Mesendoderm (in vitro differentiated cells): ENCODE measurements around the gene HOXA10.

Experiments
- DNase-seq: peaks from one replicate; pipeline ENCODE4 v3.0.0; 2013
- H2AK5ac ChIP-seq: 2 replicates; pipeline ENCODE4 v1.6.1; 2013; ENCODE audit warnings: low read length, inconsistent platforms
- H2BK120ac ChIP-seq: 2 replicates; pipeline ENCODE4 v1.6.1; 2013; ENCODE audit warnings: low read depth, mild to moderate bottlenecking, low read length, moderate library complexity, mixed read lengths
- H2BK15ac ChIP-seq: replicated peaks from 2 replicates; pipeline ENCODE4 v1.6.1; 2013; ENCODE audit warnings: low read depth, mild to moderate bottlenecking, moderate library complexity
- H2BK5ac ChIP-seq: 2 replicates; pipeline ENCODE4 v1.6.1; 2013; ENCODE audit warnings: low read length, inconsistent platforms
- H3K18ac ChIP-seq: 2 replicates; pipeline ENCODE4 v1.6.1; 2013; ENCODE audit warnings: mild to moderate bottlenecking, low read length, mixed read lengths
- H3K23ac ChIP-seq: one replicate; pipeline ENCODE4 v1.6.1; 2013; ENCODE audit warnings: low read length
- H3K27ac ChIP-seq: 2 replicates; pipeline ENCODE4 v1.5.1; 2013; ENCODE audit warnings: low read depth, mild to moderate bottlenecking, inconsistent platforms, low read length, moderate library complexity
- H3K27me3 ChIP-seq: 2 replicates; pipeline ENCODE4 v1.6.1; 2013; ENCODE audit warnings: low read length, control low read depth, mild to moderate bottlenecking, inconsistent platforms; ENCODE audit not compliant: insufficient read depth, poor library complexity
- H3K36me3 ChIP-seq: 2 replicates; pipeline ENCODE4 v1.6.1; 2013; ENCODE audit warnings: low read length, inconsistent platforms; ENCODE audit not compliant: control insufficient read depth, insufficient read depth
- H3K4ac ChIP-seq: one replicate; pipeline ENCODE4 v1.6.1; 2013; ENCODE audit warnings: low read depth, mild to moderate bottlenecking, low read length, moderate library complexity
- H3K4me1 ChIP-seq: 2 replicates; pipeline ENCODE4 v1.6.1; 2013; ENCODE audit warnings: low read depth, low read length, inconsistent platforms; ENCODE audit not compliant: control insufficient read depth
- H3K4me2 ChIP-seq: 2 replicates; pipeline ENCODE4 v1.6.1; 2013; ENCODE audit warnings: low read length
- H3K4me3 ChIP-seq: 2 replicates; pipeline ENCODE4 v1.5.1; 2013; ENCODE audit warnings: mild to moderate bottlenecking, low read length
- H3K56ac ChIP-seq: one replicate; pipeline ENCODE4 v1.6.1; 2013; ENCODE audit warnings: low read length
- H3K79me1 ChIP-seq: 2 replicates; pipeline ENCODE4 v1.6.1; 2013; ENCODE audit warnings: low read length, inconsistent platforms
- H3K79me2 ChIP-seq: 2 replicates; pipeline ENCODE4 v1.6.1; 2013; ENCODE audit warnings: mild to moderate bottlenecking, low read length; ENCODE audit not compliant: control insufficient read depth, insufficient read depth
- H3K9ac ChIP-seq: 2 replicates; pipeline ENCODE4 v1.6.1; 2013; ENCODE audit warnings: low read length, inconsistent platforms
- H4K5ac ChIP-seq: one replicate; pipeline ENCODE4 v1.6.1; 2013; ENCODE audit warnings: low read length
- H4K8ac ChIP-seq: one replicate; pipeline ENCODE4 v1.6.1; 2013; ENCODE audit warnings: low read depth, mild to moderate bottlenecking, control low read depth, low read length, moderate library complexity
- WGBS: extraction: QIAGEN DNeasy Blood & Tissue Kit; methylation state at CpG from one replicate; pipeline ENCODE4 v1.1.7; 2013; ENCODE audit warnings: low lambda C conversion rate, missing lambda C conversion rate; ENCODE audit not compliant: insufficient coverage; ENCODE audit errors: extremely low coverage; 5-methylcytosine and 5-hydroxymethylcytosine counted together

The HOXA10 gene

DNA sequence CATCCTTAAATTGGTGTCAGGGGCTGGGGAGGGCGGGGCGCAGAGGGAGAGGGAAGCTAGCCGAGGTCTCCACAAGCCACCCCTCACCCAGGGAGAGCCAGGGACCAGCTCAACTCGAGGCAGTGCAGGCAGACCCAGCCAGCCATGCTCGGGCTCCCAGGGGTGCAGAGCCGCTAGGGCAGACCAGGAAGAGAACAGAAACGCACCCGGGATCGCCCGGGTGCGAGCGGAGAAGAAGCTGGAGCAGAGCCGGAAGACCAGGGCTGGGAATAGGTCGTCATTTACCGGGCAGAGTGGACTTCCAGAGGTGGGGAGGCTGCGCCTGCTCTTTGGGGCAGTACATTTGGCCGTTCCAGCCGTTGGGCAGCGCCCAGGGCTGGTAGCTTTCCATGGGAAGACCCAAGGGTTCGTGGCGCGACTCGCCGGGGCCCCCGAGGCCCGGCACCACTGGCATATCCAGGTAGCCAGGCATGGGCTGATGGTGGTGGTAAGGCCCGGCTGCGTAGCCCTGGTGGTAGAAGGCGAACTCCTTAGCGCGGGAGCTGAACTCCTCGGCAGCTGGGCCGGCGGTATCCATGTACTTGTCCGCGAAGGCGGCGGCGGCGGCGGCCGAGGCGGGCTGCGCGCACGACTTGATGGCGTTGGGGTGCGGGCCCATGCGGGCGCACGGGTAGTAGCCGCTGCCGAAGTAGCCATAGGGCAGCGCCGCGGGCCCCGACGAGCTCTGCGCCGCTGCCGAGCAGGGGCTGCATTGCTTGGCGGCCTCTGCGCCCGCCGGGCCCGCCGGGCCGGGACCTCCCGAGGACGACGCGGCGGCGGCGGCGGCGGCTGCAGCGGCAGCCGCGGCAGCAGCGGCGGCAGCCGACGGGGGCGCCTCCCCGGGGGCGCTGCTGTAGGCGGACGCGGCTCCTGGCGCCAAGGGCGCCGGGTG, 25.0 kb upstream of the HOXA10 start:
- Histone ChIP-seq H3K9ac (no peak overlapping the region), H3K4me3 (no peak overlapping the region), H4K8ac (no peak overlapping the region), H3K79me2 (no peaks in the 10 kb centered on the region), H2BK120ac (no peak overlapping the region), H3K23ac (no peak overlapping the region), H2BK5ac (no peak overlapping the region), H3K4me1 (peaks cover 3% of the 10 kb centered on the region), H3K4ac (no peak overlapping the region), H3K56ac (peak overlapping the region; percentile 56), H3K27ac (no peak overlapping the region), H3K4me2 (peak overlapping the region; percentile 31), H3K36me3 (no peaks in the 10 kb centered on the region), H2AK5ac (no peak overlapping the region), H3K79me1 (no peaks in the 10 kb centered on the region), H3K18ac (no peak overlapping the region), H2BK15ac (no peak overlapping the region), H3K27me3 (peaks cover 60% of the 10 kb centered on the region), H4K5ac (no peak overlapping the region)
- no CpG with 5 or more reads among the region's 93 CpGs for WGBS
- DNase-seq, result peak; percentile 68

DNA sequence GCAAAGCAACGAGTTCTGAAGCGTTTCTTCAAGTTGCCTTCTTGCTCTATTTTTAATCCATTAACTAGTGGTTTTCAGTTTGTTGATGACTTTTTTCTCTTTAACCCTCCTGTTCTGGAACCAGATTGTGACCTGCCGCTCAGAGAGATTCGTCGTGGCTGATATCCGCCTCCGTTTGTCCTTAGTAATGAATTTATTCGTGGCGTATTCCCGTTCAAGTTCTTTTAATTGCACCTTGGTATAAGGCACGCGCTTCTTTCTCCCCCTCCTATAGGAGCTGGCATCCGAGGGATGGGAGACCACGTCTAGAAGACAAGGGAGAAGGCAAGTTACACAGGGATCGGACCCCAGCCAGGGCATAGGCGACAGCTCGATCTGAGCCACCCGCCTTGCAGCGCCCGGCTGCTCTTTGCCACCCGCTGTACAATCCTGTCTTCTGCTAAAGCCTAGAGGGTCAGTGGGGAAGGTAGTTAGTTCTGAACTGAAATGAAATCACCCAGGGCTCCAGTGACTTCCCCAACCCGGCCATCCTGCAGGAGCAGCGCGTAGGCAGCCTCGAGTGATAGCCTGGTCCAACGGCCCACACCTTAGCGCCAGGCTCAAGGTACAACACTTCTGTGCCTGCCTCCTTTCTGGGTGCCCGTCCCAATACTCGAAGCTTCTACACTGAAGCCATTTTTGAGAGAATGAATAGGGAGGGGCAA, 24.2 kb upstream of the HOXA10 start:
- H3K4me1 ChIP-seq, result peaks cover 3% of the 10 kb centered on the region
- H3K27me3 ChIP-seq, result peaks cover 58% of the 10 kb centered on the region
- no peak overlapping the region for H3K27ac ChIP-seq
- H3K79me2 ChIP-seq, result no peaks in the 10 kb centered on the region
- H2BK5ac ChIP-seq, result no peak overlapping the region
- H2BK15ac ChIP-seq, result no peak overlapping the region
- no peak overlapping the region for H3K4ac ChIP-seq
- H3K36me3 ChIP-seq, result no peaks in the 10 kb centered on the region
- WGBS, result no CpG with 5 or more reads among the region's 29 CpGs
- H3K9ac ChIP-seq, result no peak overlapping the region
- no peak overlapping the region for H3K18ac ChIP-seq
- H4K8ac ChIP-seq, result no peak overlapping the region
- H3K23ac ChIP-seq, result no peak overlapping the region
- no peak overlapping the region for H3K4me2 ChIP-seq
- no peak overlapping the region for H3K4me3 ChIP-seq
- no peak overlapping the region for H2BK120ac ChIP-seq
- no peak overlapping the region for H4K5ac ChIP-seq
- no peaks in the 10 kb centered on the region for H3K79me1 ChIP-seq
- DNase-seq, result no peak
- H3K56ac ChIP-seq, result peak overlapping the region; percentile 22
- no peak overlapping the region for H2AK5ac ChIP-seq

- no peak for DNase-seq
- peaks cover 60% of the 10 kb centered on the region for H3K27me3 ChIP-seq
- no peak overlapping the region for H2BK15ac ChIP-seq
- no peak overlapping the region for H2AK5ac ChIP-seq
- no peaks in the 10 kb centered on the region for H3K79me1 ChIP-seq
- no peaks in the 10 kb centered on the region for H3K36me3 ChIP-seq
- H4K8ac ChIP-seq, result no peak overlapping the region
- no peak overlapping the region for H3K4me3 ChIP-seq
- no peak overlapping the region for H4K5ac ChIP-seq
- H2BK120ac ChIP-seq, result no peak overlapping the region
- H2BK5ac ChIP-seq, result no peak overlapping the region
- H3K23ac ChIP-seq, result no peak overlapping the region
- no CpG with 5 or more reads among the region's 18 CpGs for WGBS
- H3K9ac ChIP-seq, result no peak overlapping the region
- no peak overlapping the region for H3K4me2 ChIP-seq
- H3K4ac ChIP-seq, result no peak overlapping the region
- peaks cover 3% of the 10 kb centered on the region for H3K4me1 ChIP-seq
- H3K27ac ChIP-seq, result no peak overlapping the region
- H3K79me2 ChIP-seq, result no peaks in the 10 kb centered on the region
- no peak overlapping the region for H3K56ac ChIP-seq
- no peak overlapping the region for H3K18ac ChIP-seq
Measured at GRCh38 chr7:27197137-27198042, 23.3 kb upstream of the HOXA10 start.

- Histone ChIP-seq H3K4me1 (peaks cover 3% of the 10 kb centered on the region), H2AK5ac (no peak overlapping the region), H2BK5ac (no peak overlapping the region), H3K27me3 (peaks cover 60% of the 10 kb centered on the region), H3K56ac (no peak overlapping the region), H3K18ac (no peak overlapping the region), H2BK120ac (no peak overlapping the region), H3K79me1 (no peaks in the 10 kb centered on the region), H3K4ac (no peak overlapping the region), H2BK15ac (no peak overlapping the region), H3K4me3 (no peak overlapping the region), H3K36me3 (no peaks in the 10 kb centered on the region), H4K5ac (no peak overlapping the region), H3K27ac (no peak overlapping the region), H3K4me2 (no peak overlapping the region), H4K8ac (no peak overlapping the region), H3K9ac (no peak overlapping the region), H3K79me2 (no peaks in the 10 kb centered on the region), H3K23ac (no peak overlapping the region)
- WGBS, result no CpG with 5 or more reads among the region's 6 CpGs
- peak; percentile 83 for DNase-seq
Measured at GRCh38 chr7:27196287-27196767, 22.2 kb upstream of the HOXA10 start.

- no peak overlapping the region for H2BK5ac ChIP-seq
- H3K18ac ChIP-seq, result no peak overlapping the region
- H3K4ac ChIP-seq, result no peak overlapping the region
- H2BK120ac ChIP-seq, result no peak overlapping the region
- 100% methylated on average over 1 of the region's 9 CpGs for WGBS
- no peaks in the 10 kb centered on the region for H3K36me3 ChIP-seq
- H3K9ac ChIP-seq, result no peak overlapping the region
- H2AK5ac ChIP-seq, result no peak overlapping the region
- H3K23ac ChIP-seq, result no peak overlapping the region
- H3K4me2 ChIP-seq, result no peak overlapping the region
- no peak overlapping the region for H3K56ac ChIP-seq
- H3K27me3 ChIP-seq, result peaks cover 63% of the 10 kb centered on the region
- no peak overlapping the region for H4K5ac ChIP-seq
- no peak overlapping the region for H3K27ac ChIP-seq
- H3K4me3 ChIP-seq, result no peak overlapping the region
- no peaks in the 10 kb centered on the region for H3K4me1 ChIP-seq
- DNase-seq, result no peak
- H2BK15ac ChIP-seq, result no peak overlapping the region
- H4K8ac ChIP-seq, result no peak overlapping the region
- no peaks in the 10 kb centered on the region for H3K79me1 ChIP-seq
- H3K79me2 ChIP-seq, result no peaks in the 10 kb centered on the region
Measured at GRCh38 chr7:27194686-27195379, 20.7 kb upstream of the HOXA10 start.
